GM12801 (cell line): ENCODE data around the gene CFAP46.

Experiments
- CTCF ChIP-seq: IDR thresholded peaks from one replicate; pipeline ENCODE4 v1.5.1; 2011; ENCODE audit warnings: control low read depth; ENCODE audit not compliant: insufficient read length; ENCODE audit errors: extremely low read depth

Gene CFAP46

DNA sequence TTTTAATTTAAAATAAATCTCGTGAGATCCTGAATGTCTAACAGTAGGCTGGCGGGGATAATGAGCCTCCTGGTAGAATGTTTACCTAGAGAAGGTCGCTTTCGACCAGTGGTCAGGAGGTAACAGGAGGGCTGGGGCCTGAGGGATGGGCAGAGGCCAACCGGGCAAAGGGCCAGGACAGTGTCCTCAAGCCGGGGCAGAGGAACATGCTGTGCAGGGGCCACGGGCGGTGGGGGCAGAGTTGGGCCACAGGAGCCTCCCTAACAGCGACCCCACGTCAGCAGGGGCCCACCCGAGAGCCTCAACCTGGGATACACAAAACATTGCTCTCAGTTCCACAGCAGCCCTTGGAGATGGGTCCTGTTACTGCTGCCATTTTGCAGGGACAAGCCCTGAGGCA is 14.5 kb downstream of the CFAP46 start:
- TF ChIP-seq CTCF, result no peak

DNA sequence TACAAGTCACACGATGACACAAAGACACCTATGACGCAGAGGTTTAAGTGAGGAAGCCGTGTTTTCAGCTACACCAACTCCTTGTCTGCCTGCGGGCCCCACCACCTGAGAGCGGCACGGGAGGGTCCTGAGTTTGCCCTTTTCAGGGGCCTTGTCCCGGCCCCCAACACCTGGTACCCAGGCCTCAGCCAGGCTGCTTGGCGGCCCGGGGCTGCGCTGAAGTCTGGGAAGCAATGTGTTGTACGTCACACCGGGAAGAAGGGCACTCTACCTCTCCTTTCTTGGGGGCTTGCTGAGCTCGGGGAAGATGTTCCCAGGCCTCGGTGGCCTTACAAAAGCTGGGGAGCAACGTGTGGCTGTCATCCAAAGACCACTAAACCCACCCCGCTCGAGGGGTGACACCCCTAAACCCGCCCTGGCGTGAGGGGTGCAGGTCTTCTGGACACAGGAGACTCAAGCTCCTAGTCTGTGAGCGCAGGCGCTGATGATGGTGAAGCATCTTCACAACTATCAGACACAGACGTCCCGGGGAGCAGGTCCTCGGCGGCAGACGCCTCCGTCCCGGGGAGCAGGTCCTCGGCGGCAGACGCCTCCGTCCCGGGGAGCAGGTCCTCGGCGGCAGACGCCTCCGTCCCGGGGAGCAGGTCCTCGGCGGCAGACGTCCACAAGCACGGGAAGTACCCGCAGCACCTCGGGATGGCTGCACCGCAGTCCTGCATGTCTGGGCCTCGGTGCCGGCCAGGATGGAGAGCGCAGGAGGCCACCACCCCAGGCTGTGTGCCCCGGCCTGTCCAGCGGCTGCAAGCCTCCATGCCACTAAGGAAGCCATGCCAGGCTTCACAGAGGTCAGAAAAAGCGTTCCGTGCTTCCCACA is 15.4 kb downstream of the CFAP46 start:
- no peak for TF ChIP-seq CTCF

GRCh38 chr10:132926070-132926469 is 16.3 kb downstream of the CFAP46 start:
- TF ChIP-seq CTCF, result no peak

DNA sequence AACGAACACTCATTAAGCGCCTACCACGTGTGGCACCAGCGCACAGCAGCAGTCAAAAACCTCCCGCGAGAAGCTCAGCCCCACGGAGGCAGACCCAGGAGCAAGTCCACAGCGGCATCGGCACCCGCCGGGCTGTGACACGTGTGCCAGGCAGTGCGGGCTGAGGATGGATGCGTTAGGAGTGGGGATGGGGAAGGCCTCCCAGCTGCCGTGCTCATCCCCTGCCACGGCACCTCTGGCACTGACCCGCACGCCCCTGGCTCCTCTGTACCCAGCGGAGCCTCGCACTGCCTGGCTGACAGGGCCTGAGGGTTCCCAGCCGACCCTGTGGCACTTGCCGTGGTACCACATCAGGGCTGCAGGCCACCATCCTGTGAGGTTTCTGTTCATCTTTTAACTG is 16.8 kb downstream of the CFAP46 start:
- no peak for TF ChIP-seq CTCF

DNA sequence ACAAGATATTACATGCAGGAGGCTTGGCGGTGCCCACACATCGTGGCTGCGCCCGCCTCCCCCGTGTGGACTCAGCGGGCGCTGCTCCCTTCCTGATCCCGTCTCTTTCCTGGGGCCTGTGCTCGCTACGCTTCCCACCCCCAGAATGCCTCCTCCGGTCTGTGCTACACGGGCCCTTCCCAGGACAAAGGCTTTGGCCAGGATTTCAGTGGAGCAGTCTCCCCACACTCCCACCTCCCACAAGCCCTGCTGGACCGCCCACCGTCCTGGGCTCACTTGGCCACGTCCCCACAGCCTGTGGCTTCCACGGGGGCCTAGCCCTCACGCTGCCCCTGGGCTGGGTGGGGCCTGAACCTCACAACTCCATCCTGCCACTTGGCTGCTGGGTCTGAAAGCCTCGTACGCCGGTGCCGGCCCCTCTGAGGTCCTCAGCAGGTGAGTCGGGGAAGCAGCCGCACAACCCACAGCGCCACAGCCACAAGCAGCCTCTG is 17.3 kb downstream of the CFAP46 start:
- no peak for TF ChIP-seq CTCF

DNA sequence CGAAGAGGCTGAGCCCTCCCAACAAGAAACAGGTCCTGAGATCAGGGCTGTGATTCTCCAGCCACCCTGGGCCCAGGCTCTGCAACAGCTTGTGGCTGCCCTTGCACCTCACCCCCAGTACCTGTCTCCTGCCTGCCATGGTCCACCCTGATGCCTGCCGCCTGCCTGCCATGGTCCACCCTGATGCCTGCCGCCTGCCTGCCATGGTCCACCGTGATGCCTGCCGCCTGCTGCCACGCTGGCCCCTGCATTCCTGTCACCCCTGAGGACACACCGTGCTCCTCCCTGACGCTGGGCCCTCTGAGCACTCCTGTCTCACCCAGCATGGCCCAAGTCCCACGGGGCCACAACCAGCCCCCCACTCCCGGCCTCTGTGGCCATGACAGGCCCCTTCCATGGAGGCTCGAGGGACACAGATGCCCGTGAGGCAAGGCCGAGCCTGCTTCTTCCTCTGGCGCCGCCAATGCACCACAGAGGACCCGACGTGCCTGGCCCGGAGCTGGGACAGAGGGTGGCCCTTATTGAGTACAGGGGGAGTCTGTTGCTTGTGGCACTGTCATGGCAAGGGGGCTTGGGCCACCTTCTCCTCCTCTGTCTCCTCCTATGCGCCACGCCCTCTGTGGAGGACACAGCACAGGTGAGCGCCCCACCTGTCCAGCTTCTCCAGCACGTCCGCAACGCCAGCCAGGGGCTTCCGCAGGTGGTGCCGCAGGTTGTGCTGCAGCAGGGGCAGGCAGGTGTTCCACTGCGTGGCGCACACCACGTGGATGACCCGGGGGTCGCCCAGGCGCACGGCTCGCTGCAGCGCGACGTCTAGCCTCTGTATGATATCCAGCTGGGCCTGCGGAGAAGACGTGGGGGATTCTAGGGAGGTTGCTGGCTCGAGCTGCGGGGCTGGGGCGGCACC is 18.1 kb downstream of the CFAP46 start:
- TF ChIP-seq CTCF, result no peak

DNA sequence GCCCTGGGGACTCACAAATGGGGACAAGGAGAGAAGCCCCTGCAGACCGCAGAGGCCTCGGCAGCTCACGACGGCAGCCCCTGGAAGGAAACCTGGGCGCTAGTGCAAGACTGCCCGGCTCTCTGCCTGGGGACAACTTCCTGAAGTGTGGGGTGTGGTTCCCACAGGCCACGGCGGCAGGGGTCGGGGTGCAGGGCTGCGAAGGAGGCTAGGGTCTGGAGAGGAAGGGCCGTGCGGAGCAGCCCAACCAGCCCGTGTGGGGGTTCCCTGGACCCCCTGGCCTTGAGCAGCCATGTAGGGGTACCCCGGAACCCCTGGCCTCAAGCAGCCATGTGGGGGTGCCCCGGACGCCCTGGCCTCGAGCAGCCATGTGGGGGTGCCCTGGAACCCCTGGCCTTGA is 19.5 kb downstream of the CFAP46 start:
- no peak for TF ChIP-seq CTCF
